SU-DHL-6 (cell line): Measurements from ENCODE around the gene TP63.

Source experiments
- H2AFZ ChIP-seq: fragments of 200-600 bp; sonication (generic); 2 replicates; pipeline ENCODE4 v1.6.1; 2014; ENCODE audit warnings: low read depth, mild to moderate bottlenecking, moderate library complexity, mixed read lengths, antibody characterized with exemption, low read length; ENCODE audit not compliant: severe bottlenecking
- H3F3A ChIP-seq: fragments of 200-600 bp; shearing (Covaris generic); 2 replicates; pipeline ENCODE4 v1.6.0; 2016; ENCODE audit warnings: antibody characterized with exemption, mild to moderate bottlenecking; ENCODE audit not compliant: insufficient read depth
- H3K27ac ChIP-seq: fragments of 200-600 bp; sonication (generic); 2 replicates; pipeline ENCODE4 v1.5.1; 2016; ENCODE audit warnings: low read depth, mild to moderate bottlenecking, low read length, moderate library complexity, mixed read lengths
- H3K27me3 ChIP-seq: fragments of 200-600 bp; sonication (generic), shearing (Covaris generic); 2 replicates; pipeline ENCODE4 v1.6.0; 2014; ENCODE audit warnings: mild to moderate bottlenecking, low read length
- H3K36me3 ChIP-seq: fragments of 200-600 bp; sonication (generic); 2 replicates; pipeline ENCODE4 v1.6.1; 2014; ENCODE audit warnings: mild to moderate bottlenecking, low read length, mixed read lengths
- H3K4me2 ChIP-seq: fragments of 300-600, 200-600 bp; shearing (Covaris generic), sonication (generic); 2 replicates; pipeline ENCODE4 v1.6.0; 2014; ENCODE audit warnings: low read length, low read depth, mild to moderate bottlenecking; ENCODE audit not compliant: poor library complexity, severe bottlenecking
- H3K4me3 ChIP-seq: fragments of 200-600 bp; sonication (generic); 2 replicates; pipeline ENCODE4 v1.5.1; 2014; ENCODE audit warnings: antibody characterized with exemption, low read length, mild to moderate bottlenecking, mixed read lengths; ENCODE audit not compliant: insufficient read depth, poor library complexity, severe bottlenecking
- H3K79me2 ChIP-seq: fragments of 200-600 bp; sonication (generic); 2 replicates; pipeline ENCODE4 v1.6.1; 2014; ENCODE audit warnings: mild to moderate bottlenecking, low read length, moderate library complexity; ENCODE audit not compliant: insufficient read depth
- H3K9ac ChIP-seq: fragments of 200-600 bp; sonication (generic); 2 replicates; pipeline ENCODE4 v1.7.0; 2014; ENCODE audit warnings: mild to moderate bottlenecking, low read length
- H3K9me2 ChIP-seq: fragments of 200-600 bp; sonication (generic); replicated peaks from 2 replicates; pipeline ENCODE4 v1.6.1; 2014; ENCODE audit warnings: low read length; ENCODE audit not compliant: insufficient read depth
- H3K9me3 ChIP-seq: fragments of 200-600 bp; sonication (generic); 2 replicates; pipeline ENCODE4 v1.6.1; 2014; ENCODE audit warnings: low read length, mixed read lengths; ENCODE audit not compliant: insufficient read depth
- H4K20me1 ChIP-seq: fragments of 200-600 bp; sonication (generic); 2 replicates; pipeline ENCODE4 v1.6.1; 2014; ENCODE audit warnings: low read depth, mild to moderate bottlenecking, antibody characterized with exemption, low read length, moderate library complexity, mixed read lengths
- CTCF ChIP-seq: fragments of 200-600 bp; sonication (generic); IDR thresholded peaks from one replicate; pipeline ENCODE4 v1.5.1; 2017; ENCODE audit warnings: antibody characterized with exemption, mild to moderate bottlenecking, low read length, moderate library complexity; ENCODE audit not compliant: insufficient read depth, poor library complexity, severe bottlenecking
- EZH2phosphoT487 ChIP-seq: fragments of 200-600 bp; sonication (generic), shearing (Covaris generic); conservative IDR thresholded peaks from 2 replicates; pipeline ENCODE4 v1.6.1; 2018; ENCODE audit warnings: mild to moderate bottlenecking, antibody characterized with exemption, low read length, moderate library complexity, mixed read lengths

TP63 gene

DNA sequence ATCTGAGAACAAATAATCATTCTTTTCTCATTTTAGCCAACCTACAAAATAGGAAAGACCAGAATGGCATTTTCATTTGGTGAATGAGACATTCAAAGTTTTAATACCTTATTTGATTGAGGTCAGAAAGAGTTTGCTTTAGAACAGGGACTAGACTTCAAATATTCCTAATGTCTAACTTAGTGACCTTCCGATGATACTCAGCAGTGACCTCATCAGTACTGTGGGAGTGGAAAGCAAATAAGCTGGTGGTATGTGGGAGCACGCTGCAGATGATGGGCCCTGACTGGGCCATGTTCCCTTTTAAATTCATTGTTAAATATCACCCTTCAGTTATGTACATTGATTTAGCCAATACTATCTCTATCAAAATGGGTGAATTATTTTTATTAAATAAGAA is 266.2 kb downstream of the TP63 start:
- TF ChIP-seq EZH2phosphoT487 (no peak), CTCF (no peak)
- H3K4me3 ChIP-seq: no peak overlapping the region
- no peaks in the 10 kb centered on the region for H3K9me2 ChIP-seq
- no peak overlapping the region for H3K4me2 ChIP-seq
- no peaks in the 10 kb centered on the region for H3K79me2 ChIP-seq
- H3K27ac ChIP-seq: no peak overlapping the region
- H4K20me1 ChIP-seq: no peaks in the 10 kb centered on the region
- no peaks in the 10 kb centered on the region for H3K36me3 ChIP-seq
- H3K27me3 ChIP-seq: no peaks in the 10 kb centered on the region
- no peak overlapping the region for H3K9ac ChIP-seq
- H2AFZ ChIP-seq: no peak overlapping the region
- H3F3A ChIP-seq: no peaks in the 10 kb centered on the region
- H3K9me3 ChIP-seq: no peaks in the 10 kb centered on the region

DNA sequence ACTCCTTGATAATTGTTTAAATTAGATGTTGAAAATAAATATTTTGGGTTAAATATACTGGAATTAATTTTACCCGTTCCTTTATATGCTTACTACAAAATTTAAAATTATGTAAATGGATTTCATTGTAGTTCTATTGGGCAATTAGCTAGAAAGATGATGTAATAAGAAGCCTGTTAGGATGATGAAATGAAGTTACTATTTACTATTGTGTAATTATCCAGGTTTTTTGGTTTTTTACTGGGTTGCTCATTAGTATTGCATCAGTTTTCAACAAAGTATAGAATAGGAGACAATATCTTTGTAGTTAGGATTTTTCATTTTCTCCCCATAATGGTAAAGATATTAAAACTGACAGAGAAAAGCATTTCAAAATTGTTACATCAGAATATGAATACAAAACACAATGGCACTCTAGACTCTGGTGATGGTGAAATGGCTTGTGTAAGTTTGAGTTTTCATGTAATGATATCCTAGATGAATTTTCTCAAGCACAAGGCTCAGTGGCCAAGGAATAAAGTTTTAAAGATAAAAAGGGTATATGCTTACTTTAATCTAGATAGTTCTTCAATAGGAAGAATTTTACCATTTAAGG is 267.5 kb downstream of the TP63 start:
- H3K79me2 ChIP-seq: no peaks in the 10 kb centered on the region
- H4K20me1 ChIP-seq: no peaks in the 10 kb centered on the region
- no peaks in the 10 kb centered on the region for H3K36me3 ChIP-seq
- H3F3A ChIP-seq: no peaks in the 10 kb centered on the region
- H3K4me3 ChIP-seq: no peak overlapping the region
- H3K27me3 ChIP-seq: no peaks in the 10 kb centered on the region
- no peak overlapping the region for H3K27ac ChIP-seq
- H3K9me3 ChIP-seq: no peaks in the 10 kb centered on the region
- no peak for TF ChIP-seq CTCF
- TF ChIP-seq EZH2phosphoT487: no peak
- no peak overlapping the region for H3K4me2 ChIP-seq
- H2AFZ ChIP-seq: no peak overlapping the region
- H3K9me2 ChIP-seq: no peaks in the 10 kb centered on the region
- H3K9ac ChIP-seq: no peak overlapping the region

- no peaks in the 10 kb centered on the region for H3K36me3 ChIP-seq
- no peak for TF ChIP-seq CTCF
- no peak for TF ChIP-seq EZH2phosphoT487
Observed at GRCh38 chr3:189899186-189899585, 268.0 kb downstream of the TP63 start.

More at GRCh38 chr3:189899186-189899585, 268.0 kb downstream of the TP63 start:
- Histone ChIP-seq H3K27ac (no peak overlapping the region), H2AFZ (no peak overlapping the region), H3K4me2 (no peak overlapping the region), H3K79me2 (no peaks in the 10 kb centered on the region), H4K20me1 (no peaks in the 10 kb centered on the region), H3K9me2 (no peaks in the 10 kb centered on the region), H3K9me3 (no peaks in the 10 kb centered on the region), H3K4me3 (no peak overlapping the region), H3K27me3 (no peaks in the 10 kb centered on the region), H3F3A (no peaks in the 10 kb centered on the region), H3K9ac (no peak overlapping the region)
